Amniotic epithelial cell (primary cell): ENCODE measurements around the gene GRIA1.

ENCODE experiments used
- DNase-seq: peaks from one replicate; pipeline ENCODE4 v3.0.0-alpha.2; 2010; ENCODE audit warnings: low read depth

The GRIA1 gene

DNA sequence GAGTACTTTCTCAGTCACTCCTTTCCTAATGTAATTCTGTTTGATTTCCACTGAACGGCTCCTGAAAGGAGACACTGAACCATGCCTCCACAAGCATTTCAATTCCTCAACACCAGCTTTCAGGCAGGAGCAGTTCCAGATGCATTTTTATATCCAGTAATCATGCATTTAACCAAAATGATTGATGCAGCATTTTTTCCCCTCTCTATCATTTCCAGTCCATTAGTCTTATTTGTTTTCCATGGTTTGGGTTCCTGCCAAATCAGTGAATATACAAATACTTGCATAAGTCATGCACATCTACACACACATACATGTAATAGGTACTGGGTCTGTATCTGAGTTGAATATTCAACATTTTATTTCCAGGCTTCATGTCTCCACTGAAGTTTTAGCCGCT, 122.7 kb downstream of the GRIA1 start:
- peak; percentile 72 for DNase-seq

DNA sequence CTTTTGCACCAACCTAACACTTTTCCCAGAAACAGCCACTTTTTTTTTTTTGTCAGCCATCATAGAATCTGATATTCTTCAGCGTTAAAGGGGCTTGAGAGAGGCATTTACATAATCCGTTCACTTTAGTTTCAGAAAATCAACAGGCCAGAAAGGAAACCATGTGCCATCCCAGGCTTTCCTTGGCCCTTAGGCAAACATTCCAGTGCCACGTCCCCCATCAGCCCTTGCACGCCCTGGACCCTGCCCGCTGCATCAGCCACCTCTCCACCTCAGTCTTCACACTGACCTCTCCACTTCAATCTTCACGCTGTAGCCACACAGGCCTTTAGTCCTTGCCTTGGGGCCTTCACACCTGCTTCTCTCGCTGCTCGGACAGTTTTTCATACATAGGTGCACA, 123.2 kb downstream of the GRIA1 start:
- DNase-seq = no peak

DNA sequence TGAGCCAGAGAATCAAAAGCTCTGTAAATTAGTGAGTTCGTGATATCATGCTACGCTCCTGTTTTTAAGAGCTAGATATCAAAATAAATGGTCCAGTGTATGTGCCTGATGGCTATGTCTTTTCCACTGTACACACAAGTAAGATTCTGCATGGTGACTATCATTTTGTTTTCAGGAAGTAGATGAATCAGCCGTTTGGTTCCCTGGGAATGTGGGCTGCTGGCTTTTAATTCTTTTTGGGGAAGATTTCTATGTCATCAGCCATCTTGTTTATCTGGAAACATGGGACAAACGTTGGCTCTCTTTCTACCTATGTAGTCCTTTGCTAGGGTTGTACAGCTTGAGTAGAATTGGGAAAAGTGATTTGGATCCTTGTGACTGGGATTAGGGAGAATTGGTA, 126.7 kb downstream of the GRIA1 start:
- peak; percentile 26 for DNase-seq

DNA sequence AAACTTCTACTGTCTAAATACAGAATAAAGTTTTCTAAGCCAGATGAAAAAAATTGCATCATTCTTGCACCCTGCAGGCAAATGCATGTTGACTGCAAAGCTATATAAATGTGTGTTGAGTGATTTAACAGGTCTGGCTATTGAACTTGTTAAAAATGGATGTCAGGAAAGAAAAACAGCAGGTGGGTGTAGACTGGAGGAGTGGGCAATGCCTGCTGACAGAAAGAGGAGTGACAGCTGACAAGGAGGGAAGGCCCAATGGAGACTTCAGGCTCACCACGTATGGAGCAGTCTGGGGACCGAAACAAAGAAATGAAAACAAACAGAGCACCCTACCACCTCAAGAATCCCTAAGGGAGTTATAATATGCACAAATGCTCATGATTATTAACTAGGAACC, 127.8 kb downstream of the GRIA1 start:
- DNase-seq = no peak

DNA sequence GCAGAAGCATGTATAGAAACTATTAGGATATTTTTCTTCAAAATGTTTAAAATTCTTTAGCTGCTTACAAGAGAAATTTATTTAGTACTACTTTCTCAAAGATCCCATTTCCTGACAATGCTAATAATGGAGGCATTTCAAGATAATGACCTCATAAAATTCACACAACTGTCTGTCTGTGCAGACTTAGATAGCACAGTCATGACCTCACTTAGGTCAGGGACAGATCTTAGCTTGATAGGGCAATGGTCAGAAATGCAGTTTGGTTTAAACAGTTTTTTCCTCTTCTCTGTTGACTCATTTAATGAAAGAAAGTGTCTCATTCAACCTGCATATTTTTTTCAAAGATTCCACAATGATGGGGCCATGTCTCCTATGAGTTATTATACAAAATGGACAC, 128.4 kb downstream of the GRIA1 start:
- peak; percentile 52 for DNase-seq

DNA sequence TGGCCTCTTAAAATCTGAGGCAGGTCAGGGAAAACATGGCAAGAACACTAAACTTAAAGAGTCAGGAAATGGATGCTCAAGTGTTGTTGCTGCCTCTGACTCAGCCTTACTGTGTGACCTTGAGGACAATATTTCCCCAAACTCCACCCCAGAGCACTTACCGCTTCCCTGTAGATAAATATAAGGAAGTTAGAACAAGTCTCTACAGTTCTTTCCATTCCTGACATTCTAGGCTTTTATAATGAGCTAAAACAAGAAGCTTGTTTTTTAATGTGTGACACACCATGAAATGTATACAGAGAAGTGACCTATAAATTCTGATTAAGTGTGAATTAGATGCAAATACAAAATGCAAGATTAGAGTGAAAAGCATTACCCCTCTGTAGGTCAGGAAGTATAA, 129.3 kb downstream of the GRIA1 start:
- peak; percentile 38 for DNase-seq

DNA sequence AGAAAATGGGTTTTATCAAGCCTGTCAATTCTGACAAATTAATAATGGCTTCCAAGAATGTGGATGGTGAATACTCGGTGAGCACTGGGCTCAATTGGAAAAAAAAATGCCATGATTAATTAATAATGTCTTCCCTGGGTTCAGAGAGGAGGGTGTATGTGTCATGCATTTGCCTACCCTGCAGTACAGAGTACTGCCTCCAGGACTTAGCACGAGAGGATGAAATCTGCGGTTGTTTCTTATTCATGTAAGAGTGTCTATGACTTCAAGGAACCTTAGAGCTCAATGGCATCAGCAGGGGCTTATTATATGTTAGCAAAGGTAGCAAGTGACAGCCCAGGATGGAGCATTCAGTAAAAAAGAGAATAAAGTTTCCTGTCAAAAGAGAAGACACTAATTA, 132.7 kb downstream of the GRIA1 start:
- DNase-seq = no peak

DNA sequence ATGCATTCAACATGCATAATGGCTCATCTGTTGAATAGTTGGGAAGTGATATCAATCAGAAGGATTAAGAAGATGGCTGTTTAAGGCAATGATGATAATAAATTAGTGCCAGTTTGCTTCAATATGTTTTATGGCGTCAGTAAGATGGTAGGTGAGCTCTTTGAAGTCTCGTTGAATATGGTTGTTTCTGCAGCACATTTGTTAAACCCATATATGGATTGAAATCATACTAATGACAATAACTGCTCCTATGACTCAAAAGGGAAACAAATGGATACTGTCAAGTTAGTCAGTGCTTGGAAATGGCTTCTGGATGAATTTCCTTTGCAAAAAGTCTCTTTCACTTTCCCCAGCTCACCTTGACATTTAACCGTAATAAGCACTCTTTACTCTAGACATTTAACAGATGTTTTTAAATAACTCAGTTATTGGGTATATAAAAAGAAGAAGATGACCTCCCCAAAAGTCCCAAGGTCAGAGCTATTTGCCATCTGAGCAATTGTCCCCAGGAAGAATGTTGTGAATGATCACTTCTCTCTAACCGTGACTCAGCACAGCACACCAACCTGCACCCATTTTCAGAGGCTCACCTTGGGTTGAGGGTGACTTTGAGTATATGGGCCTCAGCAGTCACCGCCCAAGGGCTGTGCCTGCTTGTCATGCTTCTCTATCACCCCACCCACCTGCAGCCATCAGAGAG, 133.4 kb downstream of the GRIA1 start:
- peak; percentile 11 for DNase-seq

DNA sequence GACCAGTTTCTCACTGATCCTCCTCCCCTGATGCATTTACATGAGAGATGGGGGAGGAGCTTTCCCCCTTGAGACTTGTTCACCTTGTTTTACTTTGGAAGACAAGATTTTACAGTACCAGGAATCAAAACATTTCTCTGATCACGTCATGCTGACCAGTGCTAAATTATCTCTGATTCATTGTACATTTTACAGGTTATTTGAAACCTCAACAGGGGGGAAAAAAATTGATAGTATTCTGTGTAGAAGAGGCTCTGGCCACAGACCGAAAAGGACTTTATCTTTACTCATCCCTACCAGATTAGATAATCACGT, 133.9 kb downstream of the GRIA1 start:
- DNase-seq = no peak

DNA sequence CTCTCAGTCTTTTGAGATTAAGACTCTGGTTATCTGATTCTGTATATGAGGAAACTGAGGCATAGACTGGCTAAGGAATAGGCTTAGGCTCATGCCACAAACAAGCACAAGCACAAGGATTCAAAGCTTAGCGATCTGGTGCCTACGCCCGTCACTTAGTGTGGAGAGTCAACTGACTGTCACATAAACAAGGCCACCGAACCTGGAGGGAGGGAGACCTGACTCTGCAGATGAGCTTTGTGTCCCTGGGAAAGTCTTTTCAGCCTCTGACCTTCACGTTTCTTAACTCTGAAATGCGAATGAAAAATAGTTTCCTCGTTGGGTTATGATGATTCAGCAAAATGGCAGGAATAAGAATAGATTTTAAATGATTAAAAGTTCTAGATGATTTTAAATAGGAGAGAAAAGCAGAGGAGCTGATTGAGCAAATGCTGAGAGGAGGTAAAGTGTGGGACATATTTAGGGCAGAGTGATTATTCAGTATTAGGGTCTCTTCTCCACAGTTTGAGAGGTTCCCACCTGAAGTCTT, 135.4 kb downstream of the GRIA1 start:
- DNase-seq = no peak

DNA sequence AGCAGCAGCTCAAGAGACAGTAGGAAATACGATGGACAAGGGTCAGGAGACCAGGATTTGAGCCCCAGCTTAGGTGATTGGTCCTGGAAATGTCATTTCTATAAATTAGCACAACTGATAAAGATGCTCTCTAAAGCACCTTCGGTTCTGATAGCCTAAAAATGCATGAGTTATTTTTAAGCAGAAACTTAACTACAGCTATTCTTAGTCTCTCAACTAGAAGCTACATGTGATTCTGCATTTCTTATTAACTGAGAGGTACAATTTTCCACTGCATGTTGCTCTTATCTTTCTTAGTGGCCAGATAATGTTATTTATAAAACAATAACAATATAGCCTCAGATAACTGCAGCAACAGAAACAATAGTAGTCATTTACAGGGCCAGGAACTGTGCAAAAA, 136.4 kb downstream of the GRIA1 start:
- DNase-seq = no peak

DNA sequence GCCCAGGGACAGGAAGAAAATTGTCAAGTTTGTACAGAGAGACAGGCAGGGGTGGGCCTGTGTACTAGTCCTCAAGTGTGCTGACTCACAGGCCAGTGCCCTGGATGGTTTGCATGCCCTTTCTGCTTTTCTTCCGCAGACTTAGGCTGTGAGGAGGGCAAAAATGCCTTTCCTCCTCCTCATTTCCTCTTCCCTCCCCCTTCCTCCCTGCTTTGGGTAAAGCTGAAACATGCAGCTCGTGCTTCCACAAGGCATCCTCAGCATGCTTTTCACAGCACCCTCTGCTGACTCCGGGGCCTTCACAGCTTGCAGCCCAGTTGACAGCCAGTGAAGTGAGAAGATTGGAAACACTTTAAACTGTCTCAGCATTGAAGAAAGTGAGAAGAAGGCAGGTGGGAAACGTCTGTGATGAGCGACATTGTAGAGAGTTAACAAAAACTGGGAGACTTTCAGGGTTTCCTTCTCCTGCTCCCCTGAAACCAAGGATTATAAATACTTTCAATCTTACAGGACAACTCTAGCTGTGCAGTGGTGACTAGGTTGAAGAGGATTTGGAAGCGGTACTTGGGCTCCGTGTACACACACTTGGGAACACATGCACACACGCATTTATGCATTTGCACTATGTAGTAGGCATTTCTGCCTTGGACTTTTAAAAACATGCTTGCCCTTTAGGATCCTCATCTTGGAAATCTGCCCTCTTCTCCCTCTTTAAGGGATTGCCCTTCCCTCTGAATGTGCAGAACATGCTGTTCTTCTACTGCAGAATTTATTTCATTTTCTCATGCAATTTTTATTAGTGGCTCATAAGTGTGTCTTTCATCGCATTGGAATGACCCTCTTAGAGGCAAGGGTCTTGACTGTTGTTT, 138.8 kb downstream of the GRIA1 start:
- DNase-seq = peak; percentile 98

DNA sequence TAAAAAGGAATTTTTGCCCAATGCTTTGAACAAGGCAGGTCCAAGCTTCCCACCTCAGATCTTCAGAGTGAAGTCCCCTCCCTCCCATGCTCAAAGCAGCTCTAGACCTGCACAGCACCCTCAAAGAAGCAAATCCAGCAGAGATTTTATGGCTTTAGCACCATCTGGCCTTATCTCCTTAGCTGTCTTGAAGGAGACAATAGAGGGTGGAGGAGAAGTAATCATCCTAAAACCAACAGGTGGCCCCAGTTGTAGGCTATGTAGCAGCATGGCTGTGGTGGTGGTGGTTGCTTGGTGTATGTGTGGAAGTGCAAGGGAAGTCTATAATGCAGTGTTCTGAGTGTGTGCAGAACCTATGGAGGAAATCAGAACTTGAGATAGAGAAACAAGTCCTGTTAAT, 140.1 kb downstream of the GRIA1 start:
- DNase-seq = no peak

DNA sequence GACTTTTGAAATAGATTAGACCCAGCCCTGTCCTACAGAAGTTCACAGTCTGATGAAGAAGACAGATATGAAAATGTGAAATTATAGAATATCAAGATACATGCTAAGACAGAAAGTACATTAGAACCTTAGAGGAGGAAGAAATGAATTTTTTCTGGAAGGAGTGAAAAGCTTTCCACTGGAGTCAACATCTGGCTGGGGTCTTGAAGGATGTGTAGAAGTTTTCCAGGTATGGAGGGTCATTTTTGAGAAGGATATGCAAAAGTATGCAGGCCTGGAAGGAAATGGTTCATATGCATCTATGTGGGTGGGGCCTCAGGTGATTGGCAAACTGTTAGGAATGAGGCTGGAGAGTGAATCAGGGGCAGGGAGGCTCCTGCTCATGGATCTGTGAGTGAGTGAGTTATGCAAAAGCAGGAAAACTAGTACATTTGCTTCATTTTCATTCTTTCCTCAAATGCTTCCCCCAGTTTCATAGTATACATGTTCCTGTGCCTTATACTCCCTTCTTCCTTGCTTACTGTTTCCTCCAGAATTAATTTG, 142.3 kb downstream of the GRIA1 start:
- peak; percentile 59 for DNase-seq

DNA sequence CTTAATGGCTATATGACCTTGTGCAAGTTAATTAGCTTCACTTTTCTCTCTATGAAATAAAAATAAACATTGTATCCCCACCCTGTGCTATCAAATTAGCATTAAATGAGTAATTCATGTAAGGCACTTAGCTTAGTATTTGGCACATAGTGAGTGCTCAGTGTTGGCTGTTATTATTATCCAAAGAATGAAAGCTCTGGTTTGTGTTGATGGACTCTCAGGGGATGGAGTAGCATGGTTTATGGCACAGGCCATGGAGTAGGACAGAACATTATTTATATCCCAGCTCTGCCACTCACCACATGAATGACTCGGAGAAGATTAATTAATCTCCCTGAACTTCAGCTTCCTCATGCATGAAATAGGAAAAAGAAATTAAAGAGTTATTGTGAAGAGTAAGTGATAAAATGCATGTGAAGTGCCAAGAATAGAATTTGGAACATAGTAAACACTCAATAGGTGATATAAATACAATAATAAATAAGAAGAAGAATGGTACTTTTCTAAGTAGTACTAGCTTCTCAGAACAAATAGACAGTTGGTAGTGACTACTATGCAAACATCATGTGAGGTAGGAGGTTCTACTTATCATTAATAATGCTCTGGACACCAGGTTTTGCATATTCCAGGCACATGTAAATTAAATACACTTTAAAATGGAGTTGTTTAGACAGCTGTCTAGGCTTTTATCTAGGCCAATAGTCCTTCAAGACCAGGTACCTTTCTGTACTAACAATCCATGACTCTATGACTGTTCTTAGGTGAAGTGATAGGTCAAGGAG, 146.4 kb downstream of the GRIA1 start:
- peak; percentile 73 for DNase-seq

DNA sequence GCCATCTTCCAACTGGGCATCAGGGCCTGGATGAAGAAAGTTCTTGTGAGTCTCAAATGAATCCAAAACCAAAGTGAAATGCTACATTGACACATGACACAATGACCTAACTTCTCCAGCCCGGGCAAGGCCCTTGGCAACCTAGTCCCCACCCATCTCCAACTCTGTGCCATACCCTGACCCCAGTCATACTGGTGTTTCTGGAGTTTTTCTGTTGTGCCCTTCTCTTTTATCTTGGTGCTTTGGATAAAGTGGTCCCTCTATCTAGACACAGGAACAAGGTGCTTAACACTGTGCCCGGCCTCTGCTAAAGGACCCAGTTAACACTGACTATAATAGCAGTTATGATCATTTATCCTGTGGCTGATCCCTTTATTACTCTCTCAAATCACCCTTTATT, 149.8 kb downstream of the GRIA1 start:
- DNase-seq = no peak

DNA sequence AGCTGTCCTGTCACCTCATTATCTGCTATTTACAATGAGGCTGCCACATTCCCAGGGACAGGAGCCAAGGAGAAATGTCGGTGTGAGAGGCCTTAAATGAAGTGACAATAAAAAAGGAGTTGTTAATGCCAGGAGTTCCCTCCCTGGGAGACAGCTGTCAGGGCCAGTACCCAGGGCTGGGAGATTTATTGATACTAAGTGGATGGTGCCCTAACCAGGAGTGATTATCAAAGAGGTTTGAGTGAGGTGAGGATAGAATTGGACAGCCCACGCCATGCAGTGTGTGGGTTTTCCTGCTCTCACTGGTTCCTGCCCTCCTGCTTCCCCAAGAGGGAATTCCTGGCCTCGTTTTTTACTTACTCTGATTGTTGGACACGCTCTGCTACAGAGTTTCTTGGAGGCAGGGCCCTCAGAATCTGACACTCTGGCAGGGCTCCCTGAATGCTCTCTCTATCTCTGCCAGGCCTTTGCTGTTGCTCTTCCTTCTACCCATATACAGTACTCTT, 150.8 kb downstream of the GRIA1 start:
- DNase-seq = no peak

DNA sequence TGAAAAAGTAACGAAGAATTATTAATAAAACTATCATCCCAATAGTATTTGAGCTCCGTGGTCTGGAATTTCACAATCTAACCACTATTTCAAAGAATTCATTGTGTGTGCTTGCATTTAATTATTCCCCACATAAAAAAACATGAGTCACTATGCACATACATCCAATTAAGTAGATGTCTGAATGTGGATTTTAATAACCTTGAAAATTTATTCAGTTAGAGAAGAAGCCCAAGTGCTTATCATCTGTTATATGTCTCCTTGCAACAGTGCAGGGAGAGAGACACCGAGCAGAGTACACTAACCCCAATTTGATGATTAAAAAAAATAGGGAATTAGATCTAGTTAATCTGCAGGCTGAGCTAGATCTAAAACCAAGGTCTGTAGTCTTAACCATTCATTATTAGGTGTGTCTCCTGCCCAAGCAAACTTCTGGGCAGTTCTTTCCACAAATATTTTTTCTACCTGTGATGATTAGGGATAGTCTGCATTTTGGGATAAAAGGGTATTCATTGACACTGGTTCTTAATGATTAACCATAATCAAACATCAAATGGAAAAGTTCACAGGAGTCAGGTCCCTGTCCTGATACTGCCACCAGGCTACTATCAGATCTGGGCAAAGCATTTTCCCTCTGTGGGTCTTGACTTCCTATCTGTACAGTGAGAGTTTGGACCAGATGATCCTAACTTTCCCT, 164.2 kb downstream of the GRIA1 start:
- peak; percentile 44 for DNase-seq

DNA sequence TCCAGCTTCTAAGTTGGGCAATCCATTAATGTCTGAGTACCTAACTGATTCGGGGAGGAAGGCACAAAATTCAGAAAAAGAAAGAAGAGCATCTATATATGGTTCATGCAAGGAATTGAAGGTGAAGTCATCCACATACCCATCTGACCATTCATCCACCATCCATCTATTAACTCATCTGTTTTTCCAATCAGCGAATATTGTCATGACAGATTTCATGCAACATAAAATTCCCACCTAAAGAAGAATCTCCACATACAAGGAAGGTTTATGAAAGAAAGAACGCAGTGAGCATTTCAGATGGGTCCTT, 164.7 kb downstream of the GRIA1 start:
- no peak for DNase-seq

DNA sequence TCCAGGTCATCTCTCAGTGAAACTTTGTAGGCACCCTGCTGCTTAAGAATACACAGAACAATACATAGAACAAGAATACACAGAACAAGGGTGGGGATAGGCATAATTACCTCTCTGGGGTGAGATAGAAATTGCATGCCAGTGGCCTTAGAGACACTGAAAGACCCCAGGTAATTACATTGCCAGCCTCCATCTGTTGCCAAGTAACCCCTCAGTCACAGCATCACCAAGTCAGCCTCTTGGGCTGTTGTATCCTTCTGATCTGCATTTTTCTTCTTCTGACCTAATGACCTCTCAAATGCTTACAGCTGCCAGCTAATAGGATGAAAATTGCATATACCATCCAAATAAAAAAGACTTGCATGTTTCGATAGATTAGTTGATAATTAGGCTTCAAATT, 167.7 kb downstream of the GRIA1 start:
- DNase-seq = no peak

DNA sequence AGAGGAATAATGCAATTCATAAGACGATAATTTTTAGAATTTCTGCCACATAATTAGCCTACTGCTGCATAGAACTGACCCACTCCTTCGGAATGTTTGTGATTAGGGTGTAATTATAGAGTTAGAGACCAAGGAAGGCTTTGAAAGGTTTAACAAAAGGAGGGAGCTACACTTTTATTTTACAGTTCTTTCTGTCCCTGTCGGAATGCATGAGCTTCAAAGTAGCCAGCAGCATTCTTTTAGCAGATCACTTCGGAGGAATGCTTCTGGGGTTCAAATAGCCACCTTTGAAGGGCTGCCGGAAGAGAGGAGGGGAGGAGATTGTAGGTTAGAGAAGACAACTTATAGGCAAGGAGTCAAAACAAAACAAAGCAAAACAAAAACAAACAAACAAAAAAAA, 168.1 kb downstream of the GRIA1 start:
- no peak for DNase-seq
